Measurements from ENCODE around the gene ZNF530. TPM values are rescaled to one million over a fixed set of nuclear protein-coding genes. Genes with fewer than 3 reads are reported as not detected.

ZNF530 gene
- 1 to 10 TPM; 7.6 to 8.2 TPM for total RNA-seq

DNA sequence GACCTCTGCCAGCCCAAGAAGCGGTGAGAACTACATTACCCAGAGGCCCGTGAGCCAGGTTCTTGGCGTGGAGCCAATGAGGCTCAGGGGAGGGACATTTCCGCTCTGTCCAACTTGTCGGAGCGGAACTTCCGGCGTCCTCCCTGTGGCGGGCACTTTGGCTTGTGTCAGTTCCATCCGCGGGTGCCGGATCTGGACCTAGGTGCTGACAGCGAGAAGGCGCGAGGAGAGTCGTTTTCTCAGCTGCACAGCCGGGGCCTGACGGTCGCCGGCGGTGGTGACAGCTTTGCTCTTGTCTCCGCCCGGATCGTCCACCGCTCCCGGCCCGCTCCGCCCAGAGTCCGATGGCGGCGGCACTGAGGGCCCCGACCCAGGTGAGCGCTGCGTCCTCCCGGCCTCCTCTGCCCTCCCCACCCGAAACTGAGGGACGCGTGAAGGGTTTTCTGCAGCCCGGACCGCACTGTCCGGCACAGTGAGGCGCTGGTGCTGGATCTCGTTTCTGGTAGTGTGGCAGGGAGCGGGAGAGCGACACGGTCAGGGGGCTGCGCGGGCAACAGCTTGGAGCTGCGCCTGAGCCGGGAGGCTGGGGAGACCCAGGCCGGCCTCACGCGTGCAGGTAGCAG, at the start of gene ZNF530:
Gene ZNF530 (plus strand): TSS at position 125 of the 623 bp plus-strand sequence. CDS start 4,461 bp downstream, outside the sequence.

DNA sequence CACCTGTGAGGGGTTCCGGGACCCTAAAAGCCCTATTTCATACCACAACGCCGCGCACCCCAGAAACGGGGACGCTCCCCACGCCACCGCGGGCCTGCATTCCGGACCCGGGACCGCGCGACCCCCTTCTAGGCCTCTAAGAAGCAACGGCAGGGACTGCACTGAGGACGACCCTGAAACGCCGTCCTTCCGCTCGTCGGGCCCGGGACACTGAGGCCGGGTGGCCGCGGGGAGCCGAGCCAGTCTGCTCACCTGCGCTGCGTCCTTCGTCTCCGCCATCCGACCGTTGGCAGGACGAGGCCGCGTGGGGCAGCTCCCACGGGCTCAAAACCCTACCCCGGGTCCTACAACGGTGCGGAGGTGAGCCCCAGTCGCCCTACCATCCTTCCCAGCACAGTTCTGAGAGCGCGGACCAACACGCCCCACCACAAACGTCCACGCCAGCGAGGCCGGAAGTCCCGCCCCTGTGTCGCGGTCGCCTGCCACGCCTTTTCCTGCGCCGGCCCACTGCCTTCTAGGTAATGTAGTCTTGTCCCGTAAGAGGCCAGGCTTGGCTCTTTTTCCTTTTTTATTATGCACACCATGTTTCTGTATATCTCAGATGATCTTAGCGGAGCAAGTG, 40.2 kb upstream of the ZNF530 start, which contains the start of gene ZNF550:
Gene ZNF550 (minus strand): TSS at position 460 of the 622 bp plus-strand sequence. CDS start 181 bp downstream, at position 279.

GRCh38 chr19:57578487-57579205, 21.0 kb upstream of the ZNF530 start, which contains the start of gene ZNF416:
ZNF416 (minus strand) TSS chr19:57578911; CDS start chr19:57578704, 207 bp downstream.

DNA sequence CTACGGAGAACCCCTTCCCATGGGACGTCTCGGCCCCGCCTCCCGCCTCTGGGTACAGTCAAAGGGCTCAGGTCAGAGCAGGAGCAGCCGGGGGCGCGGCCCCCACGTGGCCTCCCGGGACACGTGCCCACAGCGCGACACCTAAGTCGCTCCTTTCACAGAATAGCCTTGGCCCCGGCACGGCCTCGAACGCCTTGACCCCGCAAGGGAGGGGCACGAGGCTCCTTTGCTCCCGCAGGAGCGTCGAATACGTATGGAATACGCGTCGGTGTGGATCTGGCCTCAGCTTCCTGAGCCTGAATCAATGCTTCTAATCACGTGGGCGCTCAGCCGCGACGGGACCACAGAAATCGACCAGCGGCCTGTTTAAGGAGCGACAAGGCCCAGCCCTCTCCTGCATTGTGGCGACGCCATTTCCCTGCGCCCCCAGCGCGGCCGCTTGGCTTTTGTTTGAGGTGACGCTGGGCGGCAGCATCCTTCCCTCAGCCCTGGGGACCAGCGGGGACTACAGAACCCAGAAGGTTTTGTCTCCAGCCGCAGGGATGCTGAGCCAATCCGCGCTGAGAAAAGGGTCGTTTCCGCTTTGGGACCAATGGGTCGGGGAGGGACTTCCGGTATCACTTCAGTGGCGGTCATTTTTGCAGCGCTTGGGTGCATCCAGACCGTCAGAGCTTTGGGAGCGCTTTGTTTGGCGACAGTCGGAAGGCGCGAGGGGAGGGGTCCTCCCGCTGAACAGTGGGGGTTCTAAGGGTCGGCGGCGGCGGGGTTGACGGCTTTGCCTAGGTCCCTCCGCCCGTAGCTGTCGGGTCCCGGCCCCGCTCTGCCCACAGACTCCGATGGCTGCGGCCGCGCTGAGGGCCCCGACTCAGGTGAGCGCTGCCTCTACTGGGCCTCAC, 15.9 kb upstream of the ZNF530 start, which contains the start of gene ZIK1:
Gene ZIK1 (plus strand): TSS at position 625 of the 896 bp plus-strand sequence. CDS start 212 bp downstream, at position 837.

DNA sequence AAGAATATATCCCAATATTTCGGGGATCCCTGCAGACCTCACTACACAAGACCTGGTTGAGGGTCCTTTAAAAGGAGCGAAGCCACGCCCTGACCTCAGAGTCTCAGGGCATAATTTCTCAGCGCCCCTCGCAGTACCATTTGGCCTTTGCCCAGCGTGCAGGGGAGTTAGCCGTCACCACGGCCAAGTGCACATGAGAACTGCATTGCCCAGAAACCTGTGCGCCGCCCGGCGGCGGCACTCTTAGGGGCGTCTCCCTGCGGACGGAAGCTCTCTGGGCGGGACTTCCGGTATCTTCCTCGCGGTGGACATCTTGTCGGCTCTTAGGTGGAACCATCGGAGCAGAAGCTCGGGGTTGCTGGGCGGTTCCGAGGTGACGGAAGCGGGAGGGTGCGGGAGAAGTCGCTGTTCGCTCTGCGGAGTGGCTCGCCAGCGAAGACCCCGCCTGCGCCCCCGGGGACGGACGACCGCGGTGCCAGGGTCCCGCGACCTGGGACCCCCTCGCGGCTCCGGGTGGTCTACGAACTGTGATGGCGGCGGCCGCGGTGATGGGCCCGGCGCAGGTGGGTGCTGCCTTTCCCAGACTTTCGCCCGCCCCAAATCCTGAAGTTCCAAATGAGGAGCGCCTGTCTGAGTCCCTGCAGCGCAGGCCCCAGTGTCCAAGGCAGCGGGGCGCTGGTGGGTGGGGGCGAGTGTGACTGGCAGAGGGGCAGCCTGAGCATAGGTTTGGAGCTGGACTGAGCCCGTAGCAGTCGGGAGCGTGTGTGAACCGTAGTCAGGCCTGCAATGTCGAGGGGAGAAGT, 14.5 kb downstream of the ZNF530 start, which contains the start of gene ZNF134:
Gene ZNF134 (plus strand): TSS at position 302 of the 803 bp plus-strand sequence. CDS start 5,227 bp downstream, outside the sequence.

DNA sequence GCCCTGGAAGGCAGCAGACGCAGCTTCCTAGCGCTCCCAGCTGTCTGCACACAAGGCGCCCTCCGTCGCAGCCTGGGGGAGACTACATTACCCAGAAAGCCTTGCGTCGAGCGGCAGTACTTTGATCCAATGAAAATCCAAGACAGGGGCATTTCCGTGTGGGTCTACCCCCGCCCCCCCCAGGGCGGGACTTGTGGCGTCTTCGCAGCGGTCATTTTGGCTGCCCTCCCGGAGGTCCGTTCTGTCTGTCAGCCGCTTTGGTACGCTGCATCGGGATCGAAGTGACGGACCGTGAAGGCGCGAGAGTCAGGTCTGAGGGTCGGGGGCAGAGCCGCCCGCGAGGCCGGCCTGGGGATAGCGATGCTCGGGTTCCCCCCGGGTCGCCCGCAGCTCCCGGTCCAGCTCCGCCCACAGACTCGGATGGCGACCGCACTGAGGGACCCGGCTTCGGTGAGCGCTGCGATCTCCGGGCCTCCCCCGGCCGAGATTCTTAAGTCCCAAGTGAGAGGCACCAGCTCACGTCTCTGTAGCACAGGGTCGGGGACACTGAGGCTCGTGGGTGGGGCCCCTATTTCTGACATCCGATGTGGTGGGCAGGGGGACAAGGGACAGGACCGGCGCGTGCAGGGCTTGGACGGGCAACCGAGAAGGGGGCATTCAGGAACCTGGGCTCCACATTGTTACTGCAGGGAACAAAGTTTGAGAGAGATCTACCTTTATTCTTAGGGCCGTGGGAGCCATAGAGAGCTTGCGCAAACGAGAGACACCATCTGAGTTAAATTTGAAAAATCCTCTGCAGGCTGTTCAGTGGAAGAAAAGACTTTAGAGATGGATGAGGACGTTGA, 33.5 kb downstream of the ZNF530 start, which contains the start of gene ZNF211:
Gene ZNF211 (plus strand): TSS at position 182 of the 845 bp plus-strand sequence. CDS start 179 bp downstream, at position 361.

Other genes starting within 250 kb of the ZNF530 start
- gene ZNF304, start 248.6 kb upstream of the ZNF530 start, total RNA-seq = 1 to 10 TPM; 8.7 to 9.3 TPM
- gene TRAPPC2B, start 236.3 kb upstream of the ZNF530 start, total RNA-seq = 10 to 100 TPM in 1 of 2 experiments, 1 to 10 TPM in 1; 9.5 to 10.7 TPM
- 1 to 10 TPM; 3.8 to 3.9 TPM for gene ZNF547, start 236.3 kb upstream of the ZNF530 start, total RNA-seq
- 10 to 100 TPM; 40.7 to 42.4 TPM for gene ZNF548, start 210.0 kb upstream of the ZNF530 start, total RNA-seq
- 10 to 100 TPM; 13.0 to 14.3 TPM for gene ZNF17, start 188.7 kb upstream of the ZNF530 start, total RNA-seq
- 10 to 100 TPM; 14.1 to 14.7 TPM for gene ZNF749, start 164.6 kb upstream of the ZNF530 start, total RNA-seq
- under 1 TPM; 0.18 to 0.29 TPM for gene VN1R1, start 142.7 kb upstream of the ZNF530 start, total RNA-seq
- gene ZNF772, start 122.3 kb upstream of the ZNF530 start, total RNA-seq = 10 to 100 TPM; 10.9 to 11.4 TPM
- 10 to 100 TPM; 10.8 to 12.6 TPM for gene ZNF419, start 112.1 kb upstream of the ZNF530 start, total RNA-seq
- gene ZNF773, start 99.9 kb upstream of the ZNF530 start, total RNA-seq = 10 to 100 TPM; 11.1 to 11.6 TPM
- gene ZNF549, start 72.5 kb upstream of the ZNF530 start, total RNA-seq = 1 to 10 TPM; 9.5 to 9.8 TPM
- 10 to 100 TPM; 15.8 TPM for gene ZNF550, start 40.0 kb upstream of the ZNF530 start, total RNA-seq
- 1 to 10 TPM; 7.4 to 8.5 TPM for gene ZNF416, start 21.0 kb upstream of the ZNF530 start, total RNA-seq
- gene ZIK1, start 15.7 kb upstream of the ZNF530 start, total RNA-seq = 1 to 10 TPM; 8.0 to 9.4 TPM
- gene ZNF134, start 14.4 kb downstream of the ZNF530 start, total RNA-seq = 10 to 100 TPM; 19.8 to 20.5 TPM
- 10 to 100 TPM; 18.3 to 21.1 TPM for gene ZNF211, start 33.3 kb downstream of the ZNF530 start, total RNA-seq
- gene ZSCAN4, start 69.0 kb downstream of the ZNF530 start, total RNA-seq = not detected
- 10 to 100 TPM; 16.1 to 16.8 TPM for gene ZNF551, start 82.1 kb downstream of the ZNF530 start, total RNA-seq
- gene ZNF154, start 109.3 kb downstream of the ZNF530 start, total RNA-seq = 1 to 10 TPM; 2.2 to 2.3 TPM
- gene ZNF671, start 127.7 kb downstream of the ZNF530 start, total RNA-seq = 10 to 100 TPM; 13.4 to 15.3 TPM
- gene ZNF776, start 146.9 kb downstream of the ZNF530 start, total RNA-seq = 10 to 100 TPM; 15.0 to 17.0 TPM
- gene ZNF586, start 169.8 kb downstream of the ZNF530 start, total RNA-seq = 10 to 100 TPM; 26.1 to 26.6 TPM
- gene ZNF552, start 215.0 kb downstream of the ZNF530 start, total RNA-seq = 10 to 100 TPM in 1 of 2 experiments, 1 to 10 TPM in 1; 9.5 to 11.1 TPM
- gene ZNF587B, start 230.4 kb downstream of the ZNF530 start, total RNA-seq = 10 to 100 TPM; 17.4 to 19.7 TPM
- 10 to 100 TPM; 38.0 to 39.0 TPM for gene ZNF587, start 250.0 kb downstream of the ZNF530 start, total RNA-seq

Measured in activated naive CD4-positive, alpha-beta T cell treated with anti-CD3 and anti-CD28 coated beads, Interleukin-2, amount 10 ng/mL, durations not matched to agents 5 hours and 36 hours (primary cell).